GM18870 (cell line): ENCODE data around the gene MAST4.

Source experiments
- ATAC-seq: cut with Tn5 transposase; IDR thresholded peaks from one replicate; pipeline ENCODE4 v1.9.1; 2021; ENCODE audit warnings: moderate library complexity; ENCODE audit not compliant: unreplicated experiment

Gene MAST4

DNA sequence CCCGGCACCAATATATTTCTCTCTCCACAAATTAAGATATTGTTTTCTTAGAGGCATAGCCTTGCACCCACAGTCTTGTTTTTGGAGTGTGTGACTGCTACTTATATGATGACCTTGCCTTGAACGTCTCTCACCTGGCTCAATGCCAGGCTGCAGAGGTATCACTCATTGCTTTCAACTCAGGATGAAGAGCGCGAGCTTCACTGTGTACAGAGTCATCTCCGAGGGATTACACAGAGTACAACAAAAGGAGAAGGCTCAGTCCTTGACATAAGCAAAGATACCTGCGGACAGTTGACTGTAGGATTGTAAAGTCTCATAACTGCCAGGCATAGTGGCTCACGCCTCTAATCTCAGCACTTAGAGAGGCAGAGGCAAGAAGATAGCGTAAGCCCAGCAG, 546.6 kb downstream of the MAST4 start:
- no peak for ATAC-seq

DNA sequence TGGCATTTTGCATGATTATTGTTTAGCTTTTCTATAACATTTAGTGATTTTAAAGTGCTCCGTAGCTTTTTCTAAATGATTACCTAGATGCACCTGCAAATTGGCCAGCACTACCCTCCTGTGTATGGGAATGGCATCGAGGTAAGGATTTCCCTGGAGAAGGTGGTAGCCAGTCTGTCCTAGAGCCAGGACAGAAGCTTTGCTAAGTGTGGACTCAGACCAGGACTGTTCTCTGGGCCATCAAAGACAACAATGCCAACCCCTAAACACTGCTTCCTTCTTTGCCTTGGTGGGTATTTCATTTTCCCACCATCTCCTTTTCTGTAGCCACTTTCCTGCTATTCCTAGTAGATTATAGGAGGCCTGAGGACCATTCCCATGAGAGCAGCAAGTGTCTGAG, 547.4 kb downstream of the MAST4 start:
- no peak for ATAC-seq

DNA sequence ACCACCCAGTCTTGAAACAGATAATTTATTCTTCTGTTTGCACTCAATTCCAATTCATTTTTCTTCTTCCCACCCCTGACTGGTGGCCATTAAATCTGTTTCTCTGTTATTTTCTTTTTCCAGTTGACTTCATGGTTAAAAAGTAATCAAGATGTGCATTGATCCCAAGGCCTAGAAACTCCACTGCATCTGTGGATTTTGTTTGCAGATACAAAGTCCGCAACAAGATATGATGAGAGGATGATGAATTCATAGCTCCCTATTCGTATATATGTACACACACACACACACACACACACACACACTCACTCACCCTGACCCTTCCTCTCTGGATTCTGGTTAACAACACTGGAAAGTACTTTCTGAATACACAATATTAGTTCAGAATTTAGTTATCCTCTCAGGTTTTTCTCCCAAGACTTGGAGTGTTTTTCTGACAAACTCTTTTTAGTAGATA, 548.0 kb downstream of the MAST4 start:
- ATAC-seq = no peak

DNA sequence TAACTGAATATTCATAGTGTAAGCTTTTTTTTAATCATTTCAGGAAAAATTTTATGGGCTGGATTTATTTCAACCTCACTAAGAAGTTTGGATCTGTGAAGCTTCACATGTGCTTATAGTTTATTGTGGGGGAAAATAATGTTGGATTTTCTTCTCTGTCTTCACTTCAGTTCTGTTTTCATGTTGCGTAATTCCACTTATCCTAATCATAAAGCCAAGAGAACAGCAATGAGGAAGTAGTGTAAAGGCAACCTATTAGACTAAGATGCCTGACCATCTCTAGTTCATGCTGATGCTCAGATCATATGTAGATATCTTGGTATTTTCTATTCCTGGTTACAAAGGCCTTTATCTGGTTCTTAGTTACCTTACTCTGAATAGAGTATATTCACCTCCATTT, 550.4 kb downstream of the MAST4 start:
- ATAC-seq = no peak

DNA sequence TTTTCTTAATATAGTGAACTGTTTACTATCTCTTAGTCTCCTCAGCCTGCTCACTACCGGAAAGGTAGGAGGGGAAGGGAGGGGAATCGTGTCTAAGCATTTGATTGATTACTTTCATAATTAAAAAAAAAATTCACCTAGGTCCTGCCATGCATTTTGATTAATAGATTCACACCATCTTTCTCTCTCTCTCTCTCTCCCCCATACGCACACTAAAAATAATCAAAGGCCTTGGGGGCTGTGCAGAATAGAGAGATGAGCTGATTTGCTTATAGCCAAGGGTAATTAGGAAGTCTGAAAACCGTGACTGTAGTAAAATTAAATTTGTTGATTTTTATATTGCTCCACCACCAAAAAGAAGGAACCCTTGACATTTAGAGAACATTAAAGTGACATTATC, 550.8 kb downstream of the MAST4 start:
- no peak for ATAC-seq

DNA sequence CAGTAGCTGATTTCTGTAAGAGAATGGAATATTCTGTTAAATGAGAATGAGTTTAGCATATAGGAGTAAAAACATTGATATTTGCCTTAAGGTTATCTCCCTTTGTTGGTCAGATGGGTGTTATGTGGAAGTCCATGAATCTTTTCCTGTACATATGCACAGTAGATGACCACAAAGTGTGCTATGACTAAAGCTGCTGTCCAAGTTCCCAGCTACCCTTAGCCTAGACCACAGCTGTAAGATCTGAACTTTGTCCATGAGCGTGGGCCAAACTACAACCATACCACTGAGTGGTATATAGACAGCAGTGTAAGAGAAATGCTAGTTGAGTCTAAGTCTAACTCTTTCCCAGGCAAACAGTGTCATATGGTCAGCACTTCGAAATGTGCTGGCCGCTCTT, 551.6 kb downstream of the MAST4 start:
- ATAC-seq = no peak

DNA sequence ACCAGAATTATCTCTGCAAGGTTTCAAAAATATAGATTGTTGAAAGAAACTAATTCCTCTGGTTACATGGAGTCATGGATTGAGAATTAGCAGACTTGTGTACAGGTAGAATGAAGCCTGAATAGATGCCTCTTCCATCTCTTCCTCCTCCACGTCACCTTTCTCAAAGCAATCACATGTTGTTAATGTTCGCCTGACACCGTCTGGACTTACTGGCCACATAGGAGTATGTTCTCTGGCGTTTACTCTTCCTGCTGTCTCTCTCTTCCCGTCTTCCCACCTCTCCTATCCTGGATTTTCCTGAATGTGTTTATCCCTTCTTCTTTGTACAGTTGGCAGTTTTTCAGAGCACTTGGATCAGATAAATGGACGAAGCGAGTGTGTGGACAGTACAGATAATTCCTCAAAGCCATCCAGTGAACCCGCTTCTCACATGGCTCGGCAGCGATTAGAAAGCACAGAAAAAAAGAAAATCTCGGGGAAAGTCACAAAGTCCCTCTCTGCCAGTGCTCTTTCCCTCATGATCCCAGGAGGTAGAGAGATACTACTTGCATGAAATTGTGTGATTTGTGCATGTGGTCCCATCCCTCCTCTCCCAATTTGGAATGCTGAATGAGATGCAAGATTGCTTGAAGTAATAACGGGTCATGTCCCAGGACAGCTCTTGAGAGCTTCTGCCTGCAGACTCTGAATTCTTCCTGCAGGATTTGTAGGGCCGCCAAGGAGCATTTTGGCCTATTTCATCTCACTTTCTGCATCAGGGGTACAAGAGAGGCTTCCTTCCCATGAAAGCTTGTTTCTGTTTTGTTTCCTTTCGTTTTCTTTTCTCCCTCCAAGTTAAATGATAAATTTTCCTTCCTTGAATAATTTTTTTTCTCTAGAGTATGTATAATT, 553.1 kb downstream of the MAST4 start:
- ATAC-seq = no peak

GRCh38 chr5:67149951-67150523, 553.8 kb downstream of the MAST4 start:
- ATAC-seq = no peak

GRCh38 chr5:67152400-67152799, 556.2 kb downstream of the MAST4 start:
- ATAC-seq = no peak

DNA sequence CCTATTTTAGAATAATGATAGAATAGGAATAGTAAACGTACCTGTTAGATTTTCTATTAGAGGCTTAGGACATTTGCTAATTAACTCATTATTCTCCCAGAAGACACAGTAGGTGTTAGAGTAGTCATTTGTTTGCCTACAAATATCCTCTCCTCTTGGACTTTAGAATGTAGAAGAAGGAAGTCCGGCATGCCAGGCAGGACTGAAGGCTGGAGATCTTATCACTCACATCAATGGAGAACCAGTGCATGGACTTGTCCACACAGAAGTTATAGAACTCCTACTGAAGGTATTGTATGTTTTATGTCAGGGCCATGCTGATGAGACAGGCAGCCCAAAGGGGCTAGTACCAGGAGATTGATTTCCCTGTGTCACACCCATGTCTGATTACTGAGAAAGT, 557.1 kb downstream of the MAST4 start:
- ATAC-seq = no peak

DNA sequence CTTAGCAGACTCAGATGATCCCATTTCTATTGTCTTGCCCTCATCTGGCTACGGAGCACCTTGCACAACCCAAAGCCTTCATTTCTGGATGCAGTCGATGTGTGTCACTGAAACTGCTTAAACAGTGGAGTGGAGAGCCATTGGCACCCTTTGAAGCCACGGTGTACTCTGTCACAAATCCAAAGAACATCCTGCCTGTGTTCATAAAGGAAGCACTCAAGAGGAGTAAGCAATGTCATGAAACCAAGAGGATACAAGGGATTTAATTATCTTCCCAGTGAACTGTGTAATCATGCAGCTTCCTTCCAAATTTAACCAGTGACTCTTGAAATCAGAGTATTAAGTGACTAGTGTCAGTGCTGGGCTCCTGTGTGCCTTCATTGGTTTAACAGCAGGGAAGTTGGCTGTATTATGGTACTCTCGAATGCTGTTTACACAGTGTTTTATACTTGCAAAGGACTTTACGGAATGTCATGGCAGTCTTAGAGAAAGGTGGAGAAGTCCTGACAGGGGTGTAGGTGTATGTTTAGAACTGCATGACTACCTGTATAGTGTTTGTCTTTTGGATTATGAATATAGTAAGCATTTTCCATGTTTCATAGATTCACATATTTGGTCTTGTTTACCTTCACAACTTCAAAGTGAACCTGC, 558.5 kb downstream of the MAST4 start:
- no peak for ATAC-seq

DNA sequence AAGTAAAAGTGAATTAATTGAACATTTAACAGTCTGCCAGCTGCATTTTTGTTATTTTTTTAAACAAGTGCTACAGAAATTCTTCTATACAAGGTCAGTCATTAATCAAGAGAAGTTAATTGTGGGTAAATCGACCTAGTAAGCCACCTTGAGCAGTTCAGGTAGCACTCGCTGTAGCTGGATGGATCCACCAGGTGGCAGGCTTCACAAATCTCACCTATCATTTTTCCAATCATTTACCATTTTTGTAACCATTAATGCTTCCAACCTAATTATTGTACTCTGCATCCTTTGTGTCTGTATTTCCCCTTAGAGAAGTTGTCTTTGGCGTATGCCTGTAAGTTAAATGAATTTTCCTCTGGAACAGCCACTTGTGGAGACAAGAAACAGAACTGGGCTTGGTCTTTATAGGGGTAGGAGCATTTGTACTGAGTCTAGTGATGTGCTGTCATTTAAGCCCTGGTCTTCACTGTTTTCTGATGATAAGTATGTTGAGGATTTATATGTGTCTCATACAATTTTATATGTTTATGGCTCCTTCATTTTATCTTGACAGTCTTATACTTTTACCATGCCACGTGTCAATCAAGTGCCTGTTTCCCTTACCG, 560.9 kb downstream of the MAST4 start:
- peak; percentile 64 for ATAC-seq

DNA sequence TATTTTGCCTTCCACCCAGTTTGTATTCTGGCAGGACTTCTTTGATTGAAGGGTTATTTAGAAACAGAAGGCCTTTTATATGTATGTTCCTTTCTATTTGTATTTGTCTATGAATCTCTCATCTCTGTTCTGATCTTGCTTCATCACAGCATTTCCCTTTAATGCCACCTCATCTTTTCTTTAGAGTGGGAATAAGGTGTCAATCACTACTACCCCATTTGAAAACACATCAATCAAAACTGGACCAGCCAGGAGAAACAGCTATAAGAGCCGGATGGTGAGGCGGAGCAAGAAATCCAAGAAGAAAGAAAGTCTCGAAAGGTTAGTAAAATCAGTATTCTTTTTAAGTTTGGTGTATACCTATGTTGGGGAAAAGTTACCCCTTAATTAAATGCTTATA, 564.1 kb downstream of the MAST4 start:
- ATAC-seq = no peak

DNA sequence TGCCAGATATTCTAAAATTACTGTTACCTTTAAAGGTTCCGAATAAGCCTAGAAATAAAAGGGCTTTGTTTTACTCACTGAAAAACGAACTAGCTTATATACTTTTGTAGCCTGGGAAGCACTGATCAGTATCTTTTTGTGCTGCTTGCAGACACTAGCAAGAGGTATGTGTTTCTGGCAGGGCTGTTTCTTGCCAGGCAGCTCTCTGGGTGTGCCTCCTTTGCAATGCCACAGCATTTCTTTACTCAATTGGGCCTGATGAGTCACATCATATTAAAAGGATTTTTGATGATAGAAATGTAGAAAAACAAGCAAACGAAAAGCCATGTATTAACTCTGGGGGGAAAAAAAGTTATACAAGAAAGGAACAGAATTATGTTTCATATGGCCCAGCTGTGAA, 564.8 kb downstream of the MAST4 start:
- no peak for ATAC-seq

DNA sequence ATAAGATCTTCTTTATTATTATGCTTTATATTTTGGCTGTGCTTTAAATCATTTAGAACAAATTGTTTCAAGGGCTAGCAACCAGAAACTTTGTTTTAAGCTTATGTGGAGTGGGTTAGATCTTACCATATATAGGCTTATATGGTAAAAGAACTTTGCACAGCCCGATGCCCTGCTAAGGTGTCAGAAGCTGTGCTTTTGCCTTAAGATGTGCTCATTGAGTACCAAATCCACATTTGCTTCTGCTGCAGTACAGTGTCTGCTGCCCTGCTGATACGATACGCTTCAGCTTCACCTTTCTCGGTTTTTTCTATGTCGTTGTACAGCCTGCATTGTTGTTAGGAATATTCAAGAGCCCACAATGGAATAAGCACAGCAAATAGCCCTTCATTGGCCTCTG, 565.6 kb downstream of the MAST4 start:
- no peak for ATAC-seq

- no peak for ATAC-seq
These were observed 567.1 kb downstream of the MAST4 start for GRCh38 chr5:67163231-67163756.

GRCh38 chr5:67163863-67164595, 567.8 kb downstream of the MAST4 start:
- no peak for ATAC-seq

DNA sequence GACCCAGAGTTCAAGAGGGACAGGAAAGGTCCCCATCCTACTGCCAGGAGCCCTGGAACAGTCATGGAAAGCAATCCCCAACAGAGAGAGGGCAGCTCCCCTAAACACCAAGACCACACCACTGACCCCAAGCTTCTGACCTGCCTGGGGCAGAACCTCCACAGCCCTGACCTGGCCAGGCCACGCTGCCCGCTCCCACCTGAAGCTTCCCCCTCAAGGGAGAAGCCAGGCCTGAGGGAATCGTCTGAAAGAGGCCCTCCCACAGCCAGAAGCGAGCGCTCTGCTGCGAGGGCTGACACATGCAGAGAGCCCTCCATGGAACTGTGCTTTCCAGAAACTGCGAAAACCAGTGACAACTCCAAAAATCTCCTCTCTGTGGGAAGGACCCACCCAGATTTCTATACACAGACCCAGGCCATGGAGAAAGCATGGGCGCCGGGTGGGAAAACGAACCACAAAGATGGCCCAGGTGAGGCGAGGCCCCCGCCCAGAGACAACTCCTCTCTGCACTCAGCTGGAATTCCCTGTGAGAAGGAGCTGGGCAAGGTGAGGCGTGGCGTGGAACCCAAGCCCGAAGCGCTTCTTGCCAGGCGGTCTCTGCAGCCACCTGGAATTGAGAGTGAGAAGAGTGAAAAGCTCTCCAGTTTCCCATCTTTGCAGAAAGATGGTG, 568.8 kb downstream of the MAST4 start:
- ATAC-seq = no peak

- ATAC-seq = peak; percentile 60
These were observed 569.6 kb downstream of the MAST4 start for GRCh38 chr5:67165526-67166459.
